HG03575 (cell line): ENCODE data around the gene C10orf53.

Source experiments
- ATAC-seq: cut with Tn5 transposase; IDR thresholded peaks from one replicate; pipeline ENCODE4 v1.9.1; 2021; ENCODE audit not compliant: unreplicated experiment, insufficient number of reproducible peaks, low FRiP score; ENCODE audit errors: extremely low read depth

C10orf53 gene

GRCh38 chr10:49745756-49746155 lies 66.3 kb downstream of the C10orf53 start:
- ATAC-seq = no peak

GRCh38 chr10:49746626-49747302 lies 67.3 kb downstream of the C10orf53 start:
- no peak for ATAC-seq
